ENCODE data around the gene ESYT1. TPM values are rescaled to one million over a fixed set of nuclear protein-coding genes. Genes with fewer than 3 reads are reported as not detected.
A peak's percentile ranks its signal among the peaks of the same experiment; 100 is the strongest.
"Not testable (repeated sequence)": the region's sequence is repeated elsewhere in the genome, so short reads cannot be mapped to it uniquely, and the experiment has no call there.

ESYT1 gene
- total RNA-seq, 1 donor from 2014 or later = 101 TPM

- Histone ChIP-seq H3K36me3 (no peaks in the 10 kb centered on the region), H3K4me1 (peaks cover 16% of the 10 kb centered on the region), H3K27me3 (no peaks in the 10 kb centered on the region), H3K4me3 (peak overlapping the region; percentile 79), H3K27ac (peak overlapping the region; percentile 94), H3K9me3 (no peaks in the 10 kb centered on the region)
- TF ChIP-seq, protein P1, sequence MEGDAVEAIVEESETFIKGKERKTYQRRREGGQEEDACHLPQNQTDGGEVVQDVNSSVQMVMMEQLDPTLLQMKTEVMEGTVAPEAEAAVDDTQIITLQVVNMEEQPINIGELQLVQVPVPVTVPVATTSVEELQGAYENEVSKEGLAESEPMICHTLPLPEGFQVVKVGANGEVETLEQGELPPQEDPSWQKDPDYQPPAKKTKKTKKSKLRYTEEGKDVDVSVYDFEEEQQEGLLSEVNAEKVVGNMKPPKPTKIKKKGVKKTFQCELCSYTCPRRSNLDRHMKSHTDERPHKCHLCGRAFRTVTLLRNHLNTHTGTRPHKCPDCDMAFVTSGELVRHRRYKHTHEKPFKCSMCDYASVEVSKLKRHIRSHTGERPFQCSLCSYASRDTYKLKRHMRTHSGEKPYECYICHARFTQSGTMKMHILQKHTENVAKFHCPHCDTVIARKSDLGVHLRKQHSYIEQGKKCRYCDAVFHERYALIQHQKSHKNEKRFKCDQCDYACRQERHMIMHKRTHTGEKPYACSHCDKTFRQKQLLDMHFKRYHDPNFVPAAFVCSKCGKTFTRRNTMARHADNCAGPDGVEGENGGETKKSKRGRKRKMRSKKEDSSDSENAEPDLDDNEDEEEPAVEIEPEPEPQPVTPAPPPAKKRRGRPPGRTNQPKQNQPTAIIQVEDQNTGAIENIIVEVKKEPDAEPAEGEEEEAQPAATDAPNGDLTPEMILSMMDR (IDR thresholded peaks at IDR 0.05) = no peak
- DNase-seq (no peak), ATAC-seq (no peak)
- intact Hi-C loops (cut with DNase I) = no loop called here
Observed at GRCh38 chr12:56152756-56153677, 24.9 kb downstream of the ESYT1 start.

DNA sequence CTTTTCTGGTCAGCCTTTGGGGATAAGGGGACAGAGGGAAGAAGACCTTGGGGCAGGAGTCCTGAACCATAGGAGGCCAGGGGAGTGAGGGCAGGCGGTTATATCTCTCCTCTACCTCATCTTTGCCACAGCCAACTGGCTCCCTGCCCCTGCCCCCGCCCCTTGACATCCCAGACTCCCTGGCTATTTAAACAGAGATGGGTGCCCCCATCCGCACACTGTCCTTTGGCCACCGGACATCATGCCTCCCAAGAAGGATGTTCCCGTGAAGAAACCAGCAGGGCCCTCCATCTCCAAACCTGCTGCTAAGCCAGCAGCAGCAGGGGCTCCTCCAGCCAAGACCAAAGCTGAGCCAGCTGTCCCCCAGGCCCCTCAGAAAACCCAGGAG lies 25.6 kb downstream of the ESYT1 start:
- no peak overlapping the region for H3K27ac ChIP-seq
- DNase-seq (no peak), ATAC-seq (no peak)
- no peaks in the 10 kb centered on the region for H3K9me3 ChIP-seq
- no peak overlapping the region for H3K4me3 ChIP-seq
- H3K27me3 ChIP-seq = no peaks in the 10 kb centered on the region
- TF ChIP-seq, protein P1 (IDR thresholded peaks at IDR 0.05) = no peak
- intact Hi-C loops (cut with DNase I) = no loop called here
- peaks cover 16% of the 10 kb centered on the region for H3K4me1 ChIP-seq
- no peaks in the 10 kb centered on the region for H3K36me3 ChIP-seq

GRCh38 chr12:56154246-56154771 lies 26.2 kb downstream of the ESYT1 start:
- H3K27ac ChIP-seq = no peak overlapping the region

GRCh38 chr12:56154818-56155217 lies 26.8 kb downstream of the ESYT1 start:
- H3K4me1 ChIP-seq = peaks cover 20% of the 10 kb centered on the region
- no peak overlapping the region for H3K27ac ChIP-seq
- TF ChIP-seq, protein P1 (IDR thresholded peaks at IDR 0.05) = no peak
- DNase-seq (no peak), ATAC-seq (no peak)
- intact Hi-C loops (cut with DNase I) = no loop called here
- H3K4me3 ChIP-seq = no peak overlapping the region
- no peaks in the 10 kb centered on the region for H3K9me3 ChIP-seq
- H3K36me3 ChIP-seq = peaks cover 3% of the 10 kb centered on the region
- H3K27me3 ChIP-seq = no peaks in the 10 kb centered on the region

More at GRCh38 chr12:56154246-56154771, 26.2 kb downstream of the ESYT1 start:
- H3K4me1 ChIP-seq = peaks cover 16% of the 10 kb centered on the region
- H3K4me3 ChIP-seq = no peak overlapping the region
- no peaks in the 10 kb centered on the region for H3K27me3 ChIP-seq
- no peak for DNase-seq
- TF ChIP-seq, protein P1 (IDR thresholded peaks at IDR 0.05) = no peak
- H3K9me3 ChIP-seq = no peaks in the 10 kb centered on the region
- ATAC-seq = no peak
- intact Hi-C loops (cut with DNase I) = no loop called here
- no peaks in the 10 kb centered on the region for H3K36me3 ChIP-seq

- no peak overlapping the region for H3K27ac ChIP-seq
- no peaks in the 10 kb centered on the region for H3K27me3 ChIP-seq
- no peak for ATAC-seq
- H3K4me1 ChIP-seq = peaks cover 25% of the 10 kb centered on the region
- peaks cover 9% of the 10 kb centered on the region for H3K36me3 ChIP-seq
- no peak for DNase-seq
- TF ChIP-seq, protein P1 (IDR thresholded peaks at IDR 0.05) = no peak
- no peaks in the 10 kb centered on the region for H3K9me3 ChIP-seq
- no peak overlapping the region for H3K4me3 ChIP-seq
- intact Hi-C loops (cut with DNase I) = no loop called here
Observed at GRCh38 chr12:56155256-56155845, 27.3 kb downstream of the ESYT1 start.

DNA sequence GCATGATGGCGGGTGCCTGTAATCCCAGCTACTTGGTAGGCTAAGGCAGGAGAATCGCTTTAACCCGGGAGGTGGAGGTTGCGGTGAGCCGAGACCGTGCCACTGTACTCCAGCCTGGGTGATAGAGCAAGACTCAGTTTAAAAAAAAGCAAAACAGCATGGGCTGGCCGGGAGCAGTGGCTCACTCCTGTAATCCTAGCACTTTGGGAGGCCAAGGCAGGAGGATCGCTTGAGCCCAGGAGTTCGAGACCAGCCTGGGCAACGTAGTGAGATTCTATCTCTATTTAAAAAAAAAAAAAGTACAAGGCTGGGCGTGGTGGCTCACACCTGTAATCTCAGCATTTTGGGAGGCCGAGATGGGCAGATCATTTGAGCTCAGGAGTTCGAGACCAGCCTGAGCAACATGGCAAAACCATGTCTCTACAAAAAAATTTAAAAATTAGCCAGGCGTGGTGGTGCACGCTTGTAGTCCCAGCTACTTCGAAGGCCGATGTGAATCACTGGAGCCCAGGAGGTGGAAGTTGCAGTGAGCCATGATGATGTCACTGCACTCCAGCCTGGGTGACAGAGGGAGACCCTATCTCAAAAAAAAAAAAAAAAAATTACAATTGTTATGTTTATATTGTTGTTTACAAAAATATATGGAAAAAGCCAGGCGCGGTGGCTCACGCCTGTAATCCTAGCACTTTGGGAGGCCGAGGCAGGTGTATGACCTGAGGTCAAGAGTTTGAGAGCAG lies 28.6 kb downstream of the ESYT1 start:
- Histone ChIP-seq H3K4me3 (peak overlapping the region; percentile 84), H3K27ac (peak overlapping the region; percentile 96), H3K4me1 (peaks cover 20% of the 10 kb centered on the region), H3K36me3 (peaks cover 22% of the 10 kb centered on the region)
- ATAC-seq; H3K9me3 ChIP-seq; H3K27me3 ChIP-seq; DNase-seq; intact Hi-C loops (cut with DNase I): not testable (repeated sequence)
